HEK293 (cell line): Measurements from ENCODE around the gene ACAA1.

Experiments used
- CTCF ChIA-PET: fragments of 350-600 bp; formaldehyde crosslinking; extraction: SDS; loops from one replicate; lab custom pipeline; 2021; ENCODE audit warnings: antibody characterized with exemption; lab: Yijun Ruan, JAX
- POLR2A ChIA-PET: fragments of 300-600 bp; formaldehyde crosslinking; extraction: SDS; loops from one replicate; lab custom pipeline; 2020; ENCODE audit warnings: antibody characterized with exemption, inconsistent platforms; lab: Yijun Ruan, JAX
- H3K27ac ChIP-seq: fragments of 200-500 bp; sonication (Bioruptor generic); 2 replicates; pipeline ENCODE4 v1.5.1; 2014; ENCODE audit warnings: low read depth, low read length, control low read depth, inconsistent platforms; ENCODE audit errors: extremely low read depth
- H3K36me3 ChIP-seq, 2 experiments: fragments of 200-500 bp in 1 of 2; sonication (Bioruptor generic) in 1 of 2; 1 replicate in 1 of 2; 2 replicates in 1 of 2; pipeline ENCODE4 v1.5.1; 2014 to 2017; ENCODE audit warnings: inconsistent platforms in 2 of 2, low read length in 2 of 2; ENCODE audit not compliant: control insufficient read depth in 2 of 2, insufficient read depth in 1 of 2
- H3K4me1 ChIP-seq: fragments of 200-500 bp; sonication (Bioruptor generic); 2 replicates; pipeline ENCODE4 v1.5.1; 2014; ENCODE audit warnings: mild to moderate bottlenecking, low read length, inconsistent platforms; ENCODE audit not compliant: control insufficient read depth, insufficient read depth
- H3K4me3 ChIP-seq: 2 replicates; pipeline ENCODE4 v1.5.1; 2011; ENCODE audit warnings: low read depth, mild to moderate bottlenecking, control low read depth, low read length, moderate library complexity
- H3K9me3 ChIP-seq: fragments of 200-500 bp; sonication (Bioruptor generic); 2 replicates; pipeline ENCODE4 v1.5.1; 2014; ENCODE audit warnings: low read depth, low read length, inconsistent platforms; ENCODE audit not compliant: control insufficient read depth, insufficient read depth
- AEBP2 ChIP-seq: fragments of 450-650 bp; formaldehyde crosslinking; IDR thresholded peaks from 2 replicates; pipeline ENCODE4 v1.5.1; 2016; ENCODE audit warnings: missing biosample characterization, missing genetic modification characterization, borderline replicate concordance
- KLF17 ChIP-seq: fragments of 450-650 bp; formaldehyde crosslinking; IDR thresholded peaks from 2 replicates; pipeline ENCODE4 v1.5.1; 2016; ENCODE audit warnings: missing biosample characterization, missing genetic modification characterization
- KLF7 ChIP-seq: fragments of 450-650 bp; formaldehyde crosslinking; IDR thresholded peaks from 2 replicates; pipeline ENCODE4 v1.5.1; 2016; ENCODE audit warnings: missing biosample characterization, missing genetic modification characterization, borderline replicate concordance
- MZF1 ChIP-seq: fragments of 450-650 bp; formaldehyde crosslinking; IDR thresholded peaks from 2 replicates; pipeline ENCODE4 v1.5.1; 2017; ENCODE audit warnings: missing biosample characterization, missing genetic modification characterization, borderline replicate concordance
- REST ChIP-seq: fragments of 450-650 bp; formaldehyde crosslinking; IDR thresholded peaks from 2 replicates; pipeline ENCODE4 v1.5.1; 2016; ENCODE audit warnings: missing biosample characterization, missing genetic modification characterization
- SALL2 ChIP-seq: fragments of 450-650 bp; formaldehyde crosslinking; IDR thresholded peaks from 2 replicates; pipeline ENCODE4 v1.5.0; 2017; ENCODE audit warnings: missing biosample characterization, mild to moderate bottlenecking, missing genetic modification characterization, borderline replicate concordance
- ZIC2 ChIP-seq: fragments of 450-650 bp; formaldehyde crosslinking; IDR thresholded peaks from 2 replicates; pipeline ENCODE4 v1.5.1; 2016; ENCODE audit warnings: missing biosample characterization, missing genetic modification characterization
- ZNF114 ChIP-seq: fragments of 450-650 bp; formaldehyde crosslinking; IDR thresholded peaks from 2 replicates; pipeline ENCODE4 v1.5.0; 2017; ENCODE audit warnings: missing biosample characterization, missing genetic modification characterization
- ZNF132 ChIP-seq: fragments of 450-650 bp; formaldehyde crosslinking; IDR thresholded peaks from 2 replicates; pipeline ENCODE4 v1.5.1; 2017; ENCODE audit warnings: missing biosample characterization, missing genetic modification characterization, borderline replicate concordance
- ZNF140 ChIP-seq: fragments of 450-650 bp; formaldehyde crosslinking; IDR thresholded peaks from 2 replicates; pipeline ENCODE4 v1.5.1; 2016; ENCODE audit warnings: missing biosample characterization, missing genetic modification characterization
- ZNF184 ChIP-seq: fragments of 450-650 bp; IDR thresholded peaks from 2 replicates; pipeline ENCODE4 v1.5.1; 2018; ENCODE audit warnings: missing biosample characterization, mild to moderate bottlenecking, missing genetic modification characterization
- ZNF211 ChIP-seq: fragments of 450-650 bp; formaldehyde crosslinking; IDR thresholded peaks from 2 replicates; pipeline ENCODE4 v1.5.1; 2016; ENCODE audit warnings: low read depth, missing biosample characterization, missing genetic modification characterization
- ZNF23 ChIP-seq: fragments of 450-650 bp; formaldehyde crosslinking; IDR thresholded peaks from 2 replicates; pipeline ENCODE4 v1.5.1; 2016; ENCODE audit warnings: missing biosample characterization, missing genetic modification characterization, borderline replicate concordance
- ZNF274 ChIP-seq, 2 experiments: fragments of 200-500 bp in 1 of 2; fragments of 450-650 bp in 1 of 2; sonication (Bioruptor generic) in 1 of 2; formaldehyde crosslinking in 1 of 2; IDR thresholded peaks; 2 replicates each; pipeline versions ENCODE4 v1.5.1 to v1.6.1; 2014 to 2016; ENCODE audit warnings: borderline replicate concordance in 1 of 2, inconsistent platforms in 1 of 2, low read length in 1 of 2, missing biosample characterization in 1 of 2, missing genetic modification characterization in 1 of 2
- ZNF433 ChIP-seq: fragments of 450-650 bp; formaldehyde crosslinking; IDR thresholded peaks from 2 replicates; pipeline ENCODE4 v1.5.1; 2016; ENCODE audit warnings: missing biosample characterization, missing genetic modification characterization, low read depth
- ZNF501 ChIP-seq: fragments of 450-650 bp; formaldehyde crosslinking; IDR thresholded peaks from 2 replicates; pipeline ENCODE4 v1.5.1; 2016; ENCODE audit warnings: missing biosample characterization, missing genetic modification characterization
- ZNF639 ChIP-seq: fragments of 450-650 bp; formaldehyde crosslinking; IDR thresholded peaks from 2 replicates; pipeline ENCODE4 v1.5.1; 2016; ENCODE audit warnings: missing biosample characterization, missing genetic modification characterization
- ZNF660 ChIP-seq: fragments of 450-650 bp; IDR thresholded peaks from 2 replicates; pipeline ENCODE4 v1.5.1; 2018; ENCODE audit warnings: missing biosample characterization, mild to moderate bottlenecking, missing genetic modification characterization
- ZNF76 ChIP-seq: fragments of 450-650 bp; formaldehyde crosslinking; IDR thresholded peaks from 2 replicates; pipeline ENCODE4; 2016; ENCODE audit warnings: low read depth, missing biosample characterization, missing genetic modification characterization, borderline replicate concordance
- ZSCAN18 ChIP-seq: fragments of 450-650 bp; formaldehyde crosslinking; IDR thresholded peaks from 2 replicates; pipeline ENCODE4 v1.5.1; 2016; ENCODE audit warnings: missing biosample characterization, missing genetic modification characterization
- ZSCAN4 ChIP-seq: fragments of 450-650 bp; formaldehyde crosslinking; IDR thresholded peaks from 2 replicates; pipeline ENCODE4 v1.5.1; 2017; ENCODE audit warnings: missing biosample characterization, missing genetic modification characterization

ACAA1 gene

GRCh38 chr3:38149708-38150107 is 12.8 kb upstream of the ACAA1 start:
- Histone ChIP-seq H3K4me1 (peaks cover 4% of the 10 kb centered on the region; the same call in 1 of the 2 replicates), H3K4me3 (no peak overlapping the region), H3K36me3 (no peaks in the 10 kb centered on the region), H3K27ac (no peak overlapping the region), H3K9me3 (no peaks in the 10 kb centered on the region)
- TF ChIP-seq ZNF501 (no peak), MZF1 (tag by site-specific recombination) (no peak), ZNF76 (no peak), ZNF433 (tag by site-specific recombination) (no peak), ZNF23 (tag by site-specific recombination) (no peak)
- CTCF ChIA-PET = no interaction called here
- POLR2A ChIA-PET = no interaction called here

- TF ChIP-seq ZNF274 (IDR thresholded peaks at IDR 0.05; ENCODE audit: low read length) (no peak), ZNF274 (tag by site-specific recombination; IDR thresholded peaks at IDR 0.05; ENCODE audit: borderline replicate concordance) (no peak), ZNF132 (tag by site-specific recombination) (no peak), ZNF140 (tag by site-specific recombination) (no peak), ZNF184 (no peak), ZNF114 (tag by site-specific recombination) (no peak), SALL2 (tag by site-specific recombination) (no peak), AEBP2 (no peak), ZSCAN18 (no peak)
- Histone ChIP-seq H3K27ac (no peak overlapping the region), H3K4me3 (no peak overlapping the region), H3K36me3 (no peaks in the 10 kb centered on the region), H3K9me3 (no peaks in the 10 kb centered on the region), H3K4me1 (no peaks in the 10 kb centered on the region)
- CTCF ChIA-PET = no interaction called here
- POLR2A ChIA-PET = interaction anchor here (0.7 to 1.6 kb wide), 2 partner anchors 12 to 58 kb away, joined by 4 to 5 read pairs; partner anchors contain the start of gene ACAA1
These were observed 11.5 kb upstream of the ACAA1 start for GRCh38 chr3:38148311-38148882.

GRCh38 chr3:38147421-38147820 is 10.5 kb upstream of the ACAA1 start:
- H3K4me1 ChIP-seq = no peaks in the 10 kb centered on the region
- no peak overlapping the region for H3K4me3 ChIP-seq
- ChIA-PET POLR2A (interaction anchor here (1.6 kb wide), 1 partner anchor 11 kb away, joined by 5 read pairs; the partner anchor contains the start of gene ACAA1), CTCF (no interaction called here)
- H3K36me3 ChIP-seq = no peaks in the 10 kb centered on the region
- no peak overlapping the region for H3K27ac ChIP-seq
- H3K9me3 ChIP-seq = no peaks in the 10 kb centered on the region
- no peak for TF ChIP-seq KLF7 (tag by site-specific recombination)
- TF ChIP-seq ZNF660 = no peak
- no peak for TF ChIP-seq ZNF211 (tag by site-specific recombination)
- no peak for TF ChIP-seq KLF17 (tag by site-specific recombination)
- no peak for TF ChIP-seq ZSCAN4 (tag by site-specific recombination)
- TF ChIP-seq ZNF639 = no peak
- no peak for TF ChIP-seq ZIC2 (tag by site-specific recombination)
- TF ChIP-seq REST (tag by site-specific recombination) = no peak
